ENCODE data around the gene AGGF1.
"Not testable (repeated sequence)": the region's sequence is repeated elsewhere in the genome, so short reads cannot be mapped to it uniquely, and the experiment has no call there.

The AGGF1 gene

DNA sequence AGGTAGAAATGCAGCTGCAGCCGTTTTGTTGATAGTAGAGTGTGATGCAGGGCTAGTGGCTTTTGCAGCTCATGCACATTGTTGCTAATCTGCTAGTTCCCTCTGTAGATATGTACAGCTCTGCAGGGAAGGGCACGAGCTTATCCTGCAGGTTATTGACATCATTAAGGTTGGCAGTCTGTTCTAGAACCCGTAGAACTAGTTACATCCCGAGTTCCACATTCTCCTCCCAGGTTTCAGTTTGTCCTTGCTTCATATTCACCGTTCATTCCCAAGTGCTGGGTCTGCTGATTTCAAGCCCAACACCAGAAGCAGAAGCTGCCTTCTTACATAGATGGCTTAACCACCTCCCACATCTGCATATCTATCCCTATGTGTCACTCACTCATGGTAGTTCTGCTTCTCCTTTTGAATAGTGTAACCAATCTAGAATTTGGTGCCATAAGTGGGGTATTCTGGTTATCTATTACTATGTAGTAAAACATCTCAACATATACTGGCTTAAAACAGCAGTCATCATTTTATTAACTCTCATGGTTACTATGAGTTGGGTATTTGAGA lies 39.2 kb upstream of the AGGF1 start:
- TF ChIP-seq CTCF (IDR thresholded peaks at IDR 0.05), result no peak
- H3K4me3 Mint-ChIP-seq, result no peak overlapping the region
- H3K27me3 Mint-ChIP-seq (ENCODE audit: low read depth, poor library complexity), result peaks cover 10% of the 10 kb centered on the region
- DNase-seq, result no peak
- peaks cover 15% of the 10 kb centered on the region for H3K4me1 Mint-ChIP-seq
- no peaks in the 10 kb centered on the region for H3K36me3 Mint-ChIP-seq (ENCODE audit: low read depth)
- H3K9me3 Mint-ChIP-seq, result peaks cover 20% of the 10 kb centered on the region
- H3K27ac Mint-ChIP-seq, result no peak overlapping the region

DNA sequence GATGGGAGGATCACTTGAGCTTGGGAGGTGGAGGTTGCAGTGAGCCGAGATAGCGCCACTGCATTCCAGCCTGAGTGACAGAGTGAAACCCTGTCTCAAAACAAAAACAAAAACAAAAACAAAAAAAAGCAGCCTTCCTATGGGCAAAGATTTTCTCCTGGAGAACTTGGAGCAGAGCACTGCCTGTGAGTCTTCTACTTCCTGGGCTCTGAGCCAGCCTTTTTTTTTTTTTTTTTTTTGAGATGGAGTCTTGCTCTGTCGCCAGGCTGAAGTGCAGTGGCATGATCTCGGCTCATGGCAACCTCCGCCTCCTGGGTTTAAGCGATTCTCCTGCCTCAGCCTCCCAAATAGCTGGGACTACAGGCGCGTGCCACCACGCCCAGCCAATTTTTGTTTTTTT lies 36.8 kb upstream of the AGGF1 start:
- not testable (repeated sequence) for H3K4me1 Mint-ChIP-seq; H3K27ac Mint-ChIP-seq; DNase-seq; H3K4me3 Mint-ChIP-seq; H3K36me3 Mint-ChIP-seq (ENCODE audit: low read depth); H3K9me3 Mint-ChIP-seq
- peaks cover 14% of the 10 kb centered on the region for H3K27me3 Mint-ChIP-seq (ENCODE audit: low read depth, poor library complexity)

DNA sequence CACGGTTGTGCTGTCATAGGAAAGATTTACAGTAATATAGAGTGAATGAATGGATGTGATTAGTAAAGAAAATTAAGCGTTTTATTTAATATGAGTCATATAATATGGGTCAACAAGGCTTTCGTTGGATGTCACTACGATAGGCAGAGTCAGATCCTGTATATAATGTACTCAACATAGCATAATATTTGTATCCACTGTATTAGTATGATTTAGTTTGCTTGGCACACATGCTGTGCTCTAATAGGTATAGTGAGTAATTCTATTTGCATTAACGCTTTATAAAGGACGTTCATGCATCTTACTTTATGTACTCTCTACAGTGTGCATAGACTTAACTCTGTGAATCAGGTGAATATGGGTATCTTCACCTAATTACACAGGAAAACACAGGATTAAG lies 35.9 kb upstream of the AGGF1 start:
- DNase-seq, result no peak
- Mint-ChIP-seq H3K4me1 (no peaks in the 10 kb centered on the region), H3K27ac (no peak overlapping the region), H3K36me3 (ENCODE audit: low read depth) (no peaks in the 10 kb centered on the region), H3K27me3 (ENCODE audit: low read depth, poor library complexity) (peaks cover 14% of the 10 kb centered on the region), H3K4me3 (no peak overlapping the region), H3K9me3 (no peaks in the 10 kb centered on the region)
- TF ChIP-seq CTCF (IDR thresholded peaks at IDR 0.05), result no peak

- H3K36me3 Mint-ChIP-seq (ENCODE audit: low read depth); H3K4me3 Mint-ChIP-seq; H3K4me1 Mint-ChIP-seq; H3K9me3 Mint-ChIP-seq; DNase-seq; H3K27ac Mint-ChIP-seq: not testable (repeated sequence)
- H3K27me3 Mint-ChIP-seq (ENCODE audit: low read depth, poor library complexity), result peaks cover 15% of the 10 kb centered on the region
Observed at GRCh38 chr5:76998251-76998650, 32.0 kb upstream of the AGGF1 start.

DNA sequence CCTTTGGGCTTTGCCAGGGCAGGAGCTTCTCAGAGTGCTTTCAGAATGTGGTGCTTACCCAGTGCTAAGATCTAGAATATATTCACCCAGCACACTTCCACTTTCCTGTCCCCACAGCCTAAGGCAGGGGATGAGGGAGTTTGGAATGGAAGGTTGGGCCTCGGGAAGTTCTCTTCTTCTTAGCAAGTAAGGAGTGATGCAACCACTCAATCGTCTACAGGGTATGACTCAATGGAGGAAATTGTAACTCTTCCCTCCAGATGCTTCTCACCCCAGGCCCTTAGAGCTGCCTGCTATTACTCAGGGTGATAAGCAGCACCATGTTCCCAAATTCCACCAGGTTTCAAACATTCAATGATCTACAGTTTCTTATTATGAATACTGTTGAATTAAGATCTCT lies 30.8 kb upstream of the AGGF1 start:
- no peaks in the 10 kb centered on the region for H3K36me3 Mint-ChIP-seq (ENCODE audit: low read depth)

GRCh38 chr5:77003246-77003645 lies 27.0 kb upstream of the AGGF1 start:
- Mint-ChIP-seq H3K4me1 (no peaks in the 10 kb centered on the region), H3K36me3 (ENCODE audit: low read depth) (no peaks in the 10 kb centered on the region), H3K9me3 (peaks cover 13% of the 10 kb centered on the region), H3K27ac (no peak overlapping the region), H3K4me3 (no peak overlapping the region), H3K27me3 (ENCODE audit: low read depth, poor library complexity) (peaks cover 5% of the 10 kb centered on the region)
- no peak for TF ChIP-seq CTCF (IDR thresholded peaks at IDR 0.05)
- DNase-seq, result no peak

More for the DNA sequence above, 30.8 kb upstream of the AGGF1 start:
- DNase-seq, result no peak
- no peaks in the 10 kb centered on the region for H3K4me1 Mint-ChIP-seq
- H3K27ac Mint-ChIP-seq, result no peak overlapping the region
- no peak overlapping the region for H3K4me3 Mint-ChIP-seq
- TF ChIP-seq CTCF (IDR thresholded peaks at IDR 0.05), result no peak
- peaks cover 18% of the 10 kb centered on the region for H3K27me3 Mint-ChIP-seq (ENCODE audit: low read depth, poor library complexity)
- no peaks in the 10 kb centered on the region for H3K9me3 Mint-ChIP-seq

- no peak for DNase-seq
- Mint-ChIP-seq H3K36me3 (ENCODE audit: low read depth) (no peaks in the 10 kb centered on the region), H3K27me3 (ENCODE audit: low read depth, poor library complexity) (peaks cover 5% of the 10 kb centered on the region), H3K27ac (no peak overlapping the region), H3K4me1 (no peaks in the 10 kb centered on the region), H3K9me3 (peaks cover 20% of the 10 kb centered on the region), H3K4me3 (no peak overlapping the region)
- TF ChIP-seq CTCF (IDR thresholded peaks at IDR 0.05), result no peak
Observed at GRCh38 chr5:77006124-77006523, 24.1 kb upstream of the AGGF1 start.

Data from nephron progenitor cell (in vitro differentiated cells).